ENCODE data around the gene YIPF7.
A peak's percentile ranks its signal among the peaks of the same experiment; 100 is the strongest.

Gene YIPF7

DNA sequence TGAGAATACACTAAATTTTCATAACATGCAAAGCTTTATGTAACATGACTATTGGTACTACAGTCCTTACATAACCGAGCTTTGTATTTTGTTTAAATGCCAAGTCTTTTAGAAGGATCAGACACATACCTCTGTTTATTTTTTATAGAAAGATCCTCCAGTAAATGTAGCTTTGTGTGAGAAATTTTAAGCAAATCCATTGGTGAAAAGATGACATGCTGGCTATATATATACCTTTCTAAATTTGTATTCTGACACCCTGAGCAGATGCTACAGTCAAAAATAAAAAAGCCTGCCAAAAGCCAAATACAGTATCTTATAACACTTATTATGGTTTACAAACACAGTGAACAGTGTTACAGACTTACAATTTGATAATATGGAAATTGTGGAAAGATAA is at the start of gene YIPF7:
Gene YIPF7, minus strand, starts transcription at position 201 of the 400 bp plus-strand sequence. CDS start 1,525 bp downstream, outside the sequence.
- no peak for DNase-seq

DNA sequence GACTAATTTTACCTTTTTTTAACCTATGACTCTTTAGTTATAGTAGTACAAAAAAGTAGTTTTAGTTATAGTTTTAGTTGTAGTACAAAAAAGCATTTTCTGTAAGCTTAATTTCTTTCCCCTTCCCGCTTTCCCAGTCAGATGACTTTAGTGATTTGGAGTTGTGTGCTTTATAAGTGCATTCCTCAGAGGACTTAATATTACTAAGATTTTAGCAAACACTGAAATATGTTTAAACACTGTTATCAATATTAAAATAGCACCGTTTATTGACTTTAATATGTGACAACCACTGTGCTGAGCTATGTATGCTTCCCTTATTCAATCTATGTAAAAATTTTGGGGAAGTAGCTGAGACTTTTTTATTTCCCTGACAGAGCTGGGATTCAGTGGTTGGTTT is 49.6 kb upstream of the YIPF7 start:
- DNase-seq = no peak

DNA sequence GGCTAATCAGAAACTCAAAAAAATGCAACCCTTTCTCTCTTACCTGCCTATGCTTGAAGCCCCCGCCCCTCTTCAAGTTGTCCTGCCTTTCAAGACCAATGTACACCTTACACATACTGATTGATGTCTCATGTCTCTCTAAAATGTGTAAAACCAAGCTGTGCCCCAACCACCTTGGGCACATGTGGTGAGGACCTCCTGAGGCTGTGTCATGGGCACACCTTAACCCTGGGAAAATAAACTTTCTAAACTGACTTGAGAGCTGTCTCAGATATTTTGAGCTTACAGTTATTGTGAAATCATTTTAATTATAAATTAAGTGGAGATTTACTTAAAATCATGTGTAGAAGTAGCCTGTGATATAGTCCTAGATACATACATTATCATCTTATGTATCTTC is 49.0 kb upstream of the YIPF7 start:
- no peak for DNase-seq

DNA sequence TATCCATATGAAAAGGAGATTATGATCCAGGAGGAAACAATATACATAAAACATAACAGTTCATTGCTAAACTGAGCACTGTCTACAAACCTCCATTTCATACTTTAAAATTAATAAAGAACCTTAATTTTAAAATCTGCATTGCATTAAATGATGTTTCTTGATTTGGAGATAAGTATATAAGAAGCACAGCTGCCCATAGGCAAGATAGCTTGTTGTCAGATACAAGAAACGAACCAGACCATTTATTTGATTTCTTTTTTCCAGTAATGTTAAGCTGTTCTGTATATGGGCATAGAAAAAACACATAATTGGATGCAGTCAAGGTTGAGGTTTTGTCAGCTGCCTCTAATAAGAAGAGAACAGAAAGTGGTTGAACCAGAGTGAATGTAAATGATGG is 33.2 kb upstream of the YIPF7 start:
- no peak for DNase-seq

DNA sequence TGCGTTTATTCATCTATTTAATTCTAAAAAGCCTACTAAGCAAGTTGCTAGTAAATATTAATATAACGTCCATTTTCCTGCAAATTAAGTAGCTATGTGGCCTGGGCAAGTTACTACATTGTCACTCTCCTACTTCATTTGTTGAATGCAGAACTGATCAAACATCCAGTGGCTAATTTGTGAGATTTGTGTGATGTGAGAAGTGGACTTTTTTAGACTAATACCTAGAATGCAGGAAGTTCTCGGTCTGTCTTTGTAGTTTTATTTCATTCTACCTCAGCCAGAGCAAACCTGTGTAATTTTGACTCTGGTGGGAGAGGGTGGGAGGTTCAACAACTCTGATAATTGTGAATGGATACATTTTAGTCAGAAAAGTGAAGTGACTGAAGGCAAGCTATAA is 27.6 kb upstream of the YIPF7 start:
- DNase-seq = no peak

DNA sequence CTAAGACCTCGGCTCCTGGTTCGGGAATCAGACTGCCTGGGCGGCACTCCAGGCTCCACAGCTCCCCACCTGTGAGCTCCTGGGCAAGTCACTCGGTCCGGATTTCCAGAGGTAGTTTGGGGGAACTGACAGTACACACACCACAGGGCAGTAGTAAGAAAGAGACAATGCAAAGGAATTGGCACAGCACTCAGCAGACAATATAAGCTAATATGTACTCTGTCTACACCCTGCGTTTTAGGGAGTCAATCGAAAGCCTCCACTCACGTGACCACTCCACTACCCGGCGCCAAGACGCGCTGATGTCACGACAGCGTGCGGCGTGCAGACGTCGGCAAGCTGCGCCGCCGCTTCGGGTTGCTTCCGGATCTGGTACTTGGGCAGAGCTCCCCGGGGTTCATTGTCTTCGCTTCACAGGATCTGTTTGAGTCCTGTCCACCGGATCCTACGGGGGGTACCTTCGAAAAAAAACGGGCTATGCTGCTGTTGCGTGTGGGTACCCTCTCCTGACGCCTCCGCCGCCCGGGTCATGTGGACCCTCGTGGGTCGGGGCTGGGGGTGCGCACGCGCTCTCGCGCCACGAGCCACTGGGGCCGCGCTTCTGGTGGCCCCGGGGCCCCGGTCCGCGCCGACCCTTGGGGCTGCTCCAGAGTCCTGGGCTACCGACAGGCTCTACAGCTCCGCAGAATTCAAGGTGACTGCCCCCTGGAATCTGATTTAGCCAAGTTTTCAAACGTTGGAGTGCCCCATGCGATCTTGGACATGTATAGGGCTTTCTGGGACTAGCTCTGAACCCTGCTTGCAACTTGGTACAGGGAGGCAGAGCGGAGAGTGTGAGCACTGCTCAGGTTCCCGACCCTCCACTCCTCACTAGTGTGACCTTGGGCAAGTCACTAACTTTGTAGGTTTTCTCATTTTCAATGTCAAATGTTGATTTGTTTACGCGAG is 26.9 kb upstream of the YIPF7 start, which contains the start of gene GUF1:
Gene GUF1, plus strand, starts transcription at position 327 of the 948 bp plus-strand sequence. Its CDS starts 203 bp downstream, at position 530.
- DNase-seq = peak; percentile 65

DNA sequence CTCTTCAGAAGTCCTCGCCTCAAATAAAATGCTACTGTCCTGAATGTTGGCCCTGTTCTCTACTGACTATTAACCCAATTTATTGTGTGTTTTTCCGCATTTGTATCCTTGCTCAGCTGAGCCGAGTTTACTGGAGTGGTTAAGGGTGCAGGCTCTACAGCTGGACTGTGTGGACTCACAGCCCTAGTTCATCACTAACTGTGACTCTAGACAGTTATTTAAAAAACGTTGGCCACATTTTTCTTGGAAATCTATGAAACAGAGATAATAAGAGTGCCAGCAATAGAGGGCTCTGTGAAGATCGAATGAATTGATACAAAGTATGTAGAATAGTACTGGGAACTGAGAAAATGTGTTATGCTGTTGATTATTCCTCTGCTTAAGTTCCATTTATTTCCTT is 23.9 kb upstream of the YIPF7 start:
- no peak for DNase-seq

DNA sequence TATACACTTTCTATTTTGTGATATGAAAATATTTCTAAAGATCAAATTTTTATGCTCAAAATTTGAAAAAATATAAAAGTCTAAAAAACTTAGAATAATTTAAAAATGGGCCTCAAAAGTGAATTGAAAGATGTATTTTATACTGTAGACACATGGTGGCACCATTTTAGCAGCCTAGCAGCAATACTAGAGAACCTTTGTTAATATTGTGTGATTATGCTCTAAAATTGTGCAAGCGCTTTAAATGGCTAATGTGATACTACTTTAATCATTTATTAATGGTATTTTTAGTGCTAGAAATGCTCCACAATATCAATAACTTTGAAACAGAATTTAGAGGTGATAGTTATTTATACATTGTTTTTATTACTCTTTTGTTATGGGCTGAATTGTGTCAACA is 23.0 kb upstream of the YIPF7 start:
- DNase-seq = no peak

DNA sequence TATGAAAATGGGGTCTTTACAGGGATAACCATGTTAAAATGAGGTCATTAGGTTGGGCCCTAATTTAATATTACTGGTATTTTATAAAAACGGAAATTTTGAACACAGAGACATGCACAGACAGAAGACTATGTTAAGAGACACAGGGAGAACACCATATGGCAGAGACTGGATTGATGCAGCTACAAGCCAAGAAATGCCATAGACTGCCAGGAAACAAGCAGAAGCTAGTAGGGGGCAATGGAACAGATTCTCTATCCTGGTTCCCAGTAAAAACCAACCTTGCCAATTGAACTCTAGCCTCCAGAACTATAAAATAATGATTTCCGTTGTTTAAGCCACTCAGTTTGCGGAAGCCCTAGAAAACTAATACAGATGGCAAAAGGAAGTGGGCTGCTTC is 20.2 kb upstream of the YIPF7 start:
- DNase-seq = no peak

DNA sequence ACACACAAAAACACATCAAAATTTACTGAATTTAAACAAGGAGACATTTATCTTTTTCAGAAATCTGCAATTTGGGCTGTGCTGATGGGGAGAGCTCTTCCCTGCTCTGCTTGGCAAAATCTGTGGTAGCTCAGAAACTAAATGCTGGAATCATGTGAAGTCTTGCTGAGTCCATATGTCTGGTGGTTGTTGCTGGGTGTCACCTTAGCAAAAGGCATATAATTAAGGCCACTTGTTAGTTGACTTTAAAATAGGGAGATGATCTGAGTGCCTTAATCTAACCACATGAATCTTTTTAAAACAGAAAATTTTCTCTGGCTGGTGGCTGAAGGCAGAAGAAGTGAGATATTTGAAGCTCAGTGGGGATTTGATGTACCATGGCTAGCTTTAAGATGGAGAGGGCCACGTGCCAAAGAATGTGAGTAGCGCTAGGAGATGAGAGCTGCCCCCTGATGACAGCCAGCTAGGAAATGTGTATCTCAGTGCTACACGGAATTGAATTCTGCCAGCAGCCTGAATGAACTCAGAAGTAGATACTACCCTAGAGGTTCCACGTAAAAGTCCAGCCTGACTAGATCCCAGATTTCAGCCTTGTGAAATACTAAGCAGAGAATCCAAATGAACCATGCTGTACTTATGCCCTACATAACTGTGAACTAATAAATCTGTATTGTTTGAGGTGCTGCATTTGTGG is 19.2 kb upstream of the YIPF7 start:
- DNase-seq = no peak

DNA sequence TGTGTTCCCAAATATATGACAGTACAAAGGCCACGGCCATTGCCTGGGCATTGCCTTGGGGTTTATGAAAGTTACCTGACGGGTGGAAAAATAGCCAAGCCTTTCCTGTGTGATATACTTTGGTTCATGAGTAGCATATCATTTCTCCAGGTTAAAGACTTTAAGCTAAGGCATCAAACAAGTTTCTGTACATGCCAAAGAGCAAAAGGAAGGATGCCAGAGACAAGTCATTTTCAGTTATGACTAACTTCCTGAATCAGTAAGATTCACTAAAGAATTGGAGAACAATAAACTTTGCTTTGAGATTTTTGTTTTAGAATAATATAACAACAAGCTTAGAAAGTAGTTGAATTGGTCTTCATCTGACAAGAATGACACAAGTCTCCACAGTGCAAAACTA is 17.1 kb upstream of the YIPF7 start:
- no peak for DNase-seq

DNA sequence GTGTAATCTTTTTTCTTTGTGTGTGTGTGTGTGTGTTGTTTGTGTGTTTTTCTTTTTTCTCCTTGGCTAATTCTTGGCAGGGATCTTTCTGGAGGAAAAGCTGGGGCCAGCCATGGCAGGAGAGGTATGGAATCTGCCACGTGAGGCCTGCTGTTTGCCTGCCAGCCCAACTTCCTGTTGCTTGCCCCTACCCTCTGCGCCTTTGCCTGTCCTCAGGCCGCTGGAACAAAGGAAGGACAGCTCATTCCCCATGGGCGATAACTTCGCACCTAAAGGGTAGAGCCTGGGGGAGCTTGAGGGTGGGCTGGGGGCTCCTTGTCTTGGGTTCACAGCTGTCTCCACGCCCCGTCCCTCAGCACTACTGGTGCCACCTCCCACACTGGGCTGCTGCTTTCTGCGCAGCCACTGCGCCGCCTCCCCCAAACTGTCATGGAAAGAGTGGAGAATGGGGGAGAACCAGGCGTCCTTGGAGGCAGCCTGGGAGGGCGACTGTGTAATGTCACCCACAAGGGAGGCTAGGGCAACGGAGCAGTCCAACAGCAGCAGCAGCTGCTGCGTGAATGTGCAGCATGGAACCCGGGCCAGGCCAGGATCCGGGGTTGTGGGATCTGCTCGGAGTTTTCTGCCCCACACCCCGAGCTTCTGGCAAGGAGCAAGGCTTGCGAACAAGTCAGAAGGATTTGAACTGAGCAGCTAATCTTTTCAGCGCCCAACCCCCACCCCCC is 12.3 kb upstream of the YIPF7 start:
- DNase-seq = no peak

DNA sequence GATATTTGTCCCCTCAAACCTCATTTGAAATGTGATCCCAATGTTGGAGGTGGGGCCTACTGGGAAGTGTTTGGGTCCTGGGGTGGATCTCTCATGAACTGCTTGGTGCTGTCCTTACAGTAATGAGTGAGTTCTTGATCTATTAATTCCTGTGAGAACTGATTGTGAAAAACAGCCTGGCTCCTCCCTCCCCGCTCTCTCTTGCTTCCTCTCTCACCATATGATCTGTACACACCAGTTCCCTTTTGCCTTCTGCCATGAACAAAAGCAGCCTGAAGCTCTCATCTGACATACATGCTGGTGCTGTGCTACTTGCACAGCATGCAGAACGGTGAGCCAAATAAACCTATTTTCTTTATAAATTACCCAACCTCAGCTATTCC is 11.2 kb upstream of the YIPF7 start:
- DNase-seq = no peak

DNA sequence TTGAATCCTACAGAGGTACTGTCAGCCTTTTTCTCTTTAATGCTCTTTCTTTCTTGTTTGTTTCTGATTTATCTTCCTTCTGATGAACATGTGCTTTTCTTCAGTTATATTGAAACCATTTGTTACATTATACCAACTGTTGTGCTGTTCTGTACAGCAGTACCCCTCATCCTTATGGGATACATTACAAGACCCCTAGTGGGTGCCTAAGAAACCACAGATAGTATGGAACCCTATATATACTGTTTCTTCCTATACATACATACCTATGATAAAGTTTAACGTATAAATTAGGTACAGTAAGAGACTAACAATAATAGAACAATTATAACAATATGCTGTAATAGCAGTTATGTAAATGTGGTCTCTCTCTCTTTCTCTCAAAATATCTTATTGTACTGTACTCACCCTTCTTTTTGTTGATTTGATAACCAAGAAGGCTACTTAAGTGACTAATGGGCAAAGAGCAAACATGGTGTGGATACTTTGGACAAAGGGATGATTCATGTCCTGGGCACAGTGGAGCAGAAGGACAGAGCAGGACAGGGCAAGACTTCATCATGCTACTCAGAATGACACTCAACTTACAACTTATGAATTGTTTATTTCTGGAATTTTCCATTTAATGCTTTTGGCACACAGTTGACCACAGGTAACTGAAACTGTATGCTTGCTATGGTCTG is 10.7 kb upstream of the YIPF7 start:
- no peak for DNase-seq

DNA sequence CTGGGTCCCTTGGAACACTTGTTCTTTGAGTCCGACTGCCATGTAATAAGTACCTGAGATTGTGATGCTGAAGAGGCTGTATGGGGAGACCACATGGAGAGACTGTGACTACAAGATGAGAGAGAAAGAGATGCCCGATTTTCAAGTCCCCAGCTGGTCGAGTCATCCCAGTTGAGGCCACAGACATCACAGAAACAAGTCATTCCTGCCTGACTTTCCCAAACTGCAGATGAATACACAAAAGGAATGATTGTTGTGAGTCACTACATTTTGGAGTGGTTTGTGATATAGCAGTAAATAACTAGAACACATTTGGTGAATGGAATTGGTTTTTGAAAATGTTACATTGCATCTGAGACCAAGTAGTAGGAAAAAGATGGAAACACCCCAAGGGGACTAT is 9.0 kb upstream of the YIPF7 start:
- no peak for DNase-seq

DNA sequence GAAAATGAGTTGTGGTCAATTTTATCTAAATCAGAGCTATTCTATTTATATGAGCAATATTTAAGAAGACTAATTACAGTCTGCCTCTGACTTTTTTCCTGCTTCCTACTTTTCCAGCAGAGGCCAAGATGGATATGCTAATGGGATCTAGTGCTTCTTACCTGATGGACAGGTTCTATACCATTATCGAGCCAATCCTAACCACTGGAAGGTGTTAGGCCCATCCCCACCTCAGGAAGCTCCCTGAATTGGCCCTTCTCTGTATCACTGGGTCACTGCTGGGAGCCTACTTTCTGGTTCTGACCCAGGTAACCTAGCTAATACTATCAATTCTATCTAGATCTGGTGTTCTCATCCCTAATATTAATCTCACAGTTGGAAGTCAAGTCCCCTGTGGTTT is 577 bp upstream of the YIPF7 start:
- no peak for DNase-seq

DNA sequence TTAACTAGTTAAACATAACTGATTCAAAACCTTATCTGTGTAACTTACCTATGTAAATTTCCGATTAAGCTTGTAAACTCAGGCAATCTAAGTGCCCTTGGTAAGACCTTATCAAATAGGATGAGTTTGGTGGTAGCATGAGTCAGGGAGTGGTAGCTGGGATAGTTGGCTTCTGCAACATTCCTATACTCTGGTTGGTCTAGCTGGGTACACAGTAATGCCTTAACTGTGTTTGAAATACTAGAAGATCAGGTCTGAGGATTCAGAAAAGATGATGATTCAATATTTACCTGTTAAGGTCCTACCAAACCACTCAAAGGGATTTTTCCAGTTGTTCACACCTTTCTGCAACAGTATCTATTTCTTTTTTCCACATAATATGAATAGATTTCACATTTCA is 5.3 kb downstream of the YIPF7 start:
- DNase-seq = no peak

DNA sequence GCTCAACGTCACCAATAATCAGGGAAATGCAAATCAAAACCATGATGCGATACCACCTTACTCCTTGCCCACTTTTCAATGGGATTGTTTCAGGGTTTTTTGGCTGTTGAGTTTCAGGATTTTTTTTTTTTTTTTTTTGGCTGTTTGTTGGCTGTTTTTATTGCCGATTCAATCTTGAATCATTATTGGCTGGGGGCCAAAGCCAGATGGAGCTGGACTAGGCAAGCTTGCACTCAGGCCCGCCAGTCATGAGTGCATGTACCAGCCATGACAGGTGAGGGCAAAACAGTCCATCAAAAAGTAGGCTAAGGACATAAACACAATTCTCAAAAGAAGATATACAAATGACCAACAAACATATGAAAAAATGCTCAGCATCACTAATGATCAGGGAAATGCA is 13.3 kb downstream of the YIPF7 start:
- DNase-seq = no peak

DNA sequence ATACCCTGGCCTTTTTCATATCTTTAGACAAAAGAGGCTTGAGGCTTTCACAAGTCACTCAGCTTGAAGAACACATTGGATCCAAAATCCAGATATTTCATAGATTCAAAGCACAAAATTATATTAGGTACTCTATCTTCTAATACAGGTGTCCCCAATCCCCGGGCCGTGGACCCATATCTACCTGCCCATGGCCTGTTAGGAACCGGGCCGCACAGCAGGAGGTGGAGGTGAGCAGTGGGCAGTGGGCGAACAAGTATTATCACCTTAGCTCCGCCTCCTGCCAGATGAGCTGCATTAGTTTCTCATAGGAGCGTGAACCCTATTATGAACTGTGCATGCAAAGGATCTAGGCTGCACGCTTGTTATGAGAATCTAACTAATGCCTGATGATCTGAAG is 18.7 kb downstream of the YIPF7 start:
- no peak for DNase-seq

DNA sequence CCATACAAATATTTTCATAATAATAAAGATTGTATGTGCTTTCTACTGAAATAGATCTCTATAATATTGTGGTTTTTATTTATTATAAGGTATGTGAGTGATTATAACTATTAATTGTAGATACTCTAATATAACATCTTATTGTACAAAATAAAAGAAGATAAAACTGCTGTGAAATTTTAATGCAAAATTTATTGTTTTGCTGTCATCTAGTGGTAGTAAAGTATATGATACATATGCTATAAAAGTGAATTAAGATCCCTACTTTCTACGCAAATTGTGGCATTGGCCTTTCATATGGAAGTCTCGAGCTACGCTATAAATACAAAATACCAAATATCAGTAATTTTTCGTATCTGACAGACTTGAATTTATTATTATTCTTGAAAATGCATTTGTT is 19.3 kb downstream of the YIPF7 start:
- no peak for DNase-seq

DNA sequence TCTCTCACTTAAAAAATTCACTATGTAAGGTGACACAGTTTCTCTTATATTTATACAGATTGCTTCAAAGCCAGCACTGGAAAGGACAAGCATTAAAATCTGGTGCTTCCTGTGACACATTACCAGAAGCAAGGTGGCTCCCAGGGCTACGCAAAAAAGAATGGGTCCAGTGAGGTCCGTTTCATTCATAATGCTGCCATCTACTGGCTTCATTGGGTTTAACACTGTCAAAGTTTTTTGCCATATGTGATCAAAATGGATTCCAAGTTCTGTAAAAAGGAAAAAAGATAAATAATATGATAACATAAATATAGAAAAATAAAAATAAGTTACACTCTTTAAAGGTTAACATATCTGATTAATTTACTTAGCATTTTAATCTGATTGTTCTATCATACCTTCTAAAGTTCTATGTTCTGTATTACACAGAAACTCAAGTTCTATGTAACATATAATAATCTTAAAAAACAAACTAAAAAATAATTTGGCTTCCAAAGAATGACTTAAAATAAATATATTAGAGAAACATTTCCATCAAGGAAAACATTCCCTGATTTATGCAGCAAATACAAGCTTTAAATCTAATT is 22.1 kb downstream of the YIPF7 start:
- no peak for DNase-seq

DNA sequence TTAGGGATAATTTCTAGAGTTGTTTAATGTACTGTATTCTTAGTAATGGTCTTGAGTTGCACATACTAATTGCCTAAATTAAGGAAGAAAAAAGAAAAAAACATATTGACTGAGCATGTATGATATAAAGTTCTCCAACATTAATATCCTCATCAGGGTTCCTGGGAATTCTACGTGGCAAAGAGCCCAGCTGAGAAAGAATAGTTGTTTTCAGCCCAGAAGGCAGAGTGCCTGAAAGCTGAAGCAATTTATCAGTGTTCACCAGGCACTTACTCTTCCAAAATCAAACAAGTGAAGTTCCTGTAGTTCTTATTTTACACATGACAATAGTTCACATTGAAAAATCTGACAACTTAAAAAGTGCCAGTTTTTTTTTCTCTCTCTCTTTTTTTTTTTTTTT is 27.7 kb downstream of the YIPF7 start:
- DNase-seq = no peak

DNA sequence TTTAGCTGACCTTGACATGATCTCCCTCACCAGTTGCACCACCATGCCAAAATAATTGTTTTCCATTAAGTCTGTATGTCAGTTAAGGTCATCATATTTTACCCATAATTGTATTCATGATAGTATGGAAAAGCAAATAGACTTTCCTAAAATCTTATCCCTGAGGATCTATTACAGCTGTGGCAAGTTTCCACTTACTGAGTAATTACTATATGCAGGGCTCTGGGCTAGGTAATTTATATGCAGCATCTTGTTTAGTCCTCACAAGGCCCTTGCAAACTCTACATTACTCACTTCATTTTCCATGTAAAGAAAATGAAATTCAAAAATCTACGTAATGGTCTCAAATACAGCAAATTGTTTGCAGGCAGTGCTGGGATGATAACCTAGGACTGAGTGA is 34.8 kb downstream of the YIPF7 start:
- no peak for DNase-seq
